Forelimb muscle (tissue), 1 donor: ENCODE results near the gene UBE2V1. TPM values are rescaled to one million over a fixed set of nuclear protein-coding genes. Genes with fewer than 3 reads are reported as not detected.

Experiments
- DNase-seq: peaks from one replicate; pipeline ENCODE4 v3.0.0-alpha.2; 2013; ENCODE audit warnings: low read depth
- polyA plus RNA-seq: library from polyadenylated mRNA; unstranded; fragments of 120-200 nt; gene quantifications from one replicate; pipeline ENCODE4 v1.2.1, GENCODE V29; 2013; ENCODE audit not compliant: insufficient read length

Gene UBE2V1
- polyA plus RNA-seq, 1 donor = 110 TPM

GRCh38 chr20:50044353-50044960 is 68.5 kb downstream of the UBE2V1 start:
- DNase-seq = no peak

- no peak for DNase-seq
Observed at GRCh38 chr20:50043573-50044352, 69.2 kb downstream of the UBE2V1 start.

GRCh38 chr20:50042370-50043313 is 70.3 kb downstream of the UBE2V1 start:
- DNase-seq = no peak

GRCh38 chr20:50041246-50041873 is 71.6 kb downstream of the UBE2V1 start:
- DNase-seq = no peak

GRCh38 chr20:50040432-50041245 is 72.3 kb downstream of the UBE2V1 start:
- DNase-seq = no peak

- no peak for DNase-seq
Observed at GRCh38 chr20:50039706-50040431, 73.1 kb downstream of the UBE2V1 start.

- no peak for DNase-seq
Observed at GRCh38 chr20:50038574-50038991, 74.4 kb downstream of the UBE2V1 start.

GRCh38 chr20:50038169-50038568 is 74.8 kb downstream of the UBE2V1 start:
- DNase-seq = no peak

GRCh38 chr20:50037575-50037974 is 75.4 kb downstream of the UBE2V1 start:
- no peak for DNase-seq

- DNase-seq = no peak
Observed at GRCh38 chr20:50037123-50037522, 75.8 kb downstream of the UBE2V1 start.

GRCh38 chr20:50036703-50037102 is 76.2 kb downstream of the UBE2V1 start:
- no peak for DNase-seq

- DNase-seq = no peak
Observed at GRCh38 chr20:50034567-50035180, 78.3 kb downstream of the UBE2V1 start.

- no peak for DNase-seq
Observed at GRCh38 chr20:50032955-50033666, 79.8 kb downstream of the UBE2V1 start.

Other genes starting within 250 kb of the UBE2V1 start
- 5.7 TPM for gene SPATA2, start 197.6 kb downstream of the UBE2V1 start, polyA plus RNA-seq
- 45.3 TPM for gene RNF114, start 176.8 kb downstream of the UBE2V1 start, polyA plus RNA-seq
- gene SNAI1, start 130.2 kb downstream of the UBE2V1 start, polyA plus RNA-seq = 10.7 TPM
- 26.1 TPM for gene PEDS1, start 40.6 kb upstream of the UBE2V1 start, polyA plus RNA-seq
- gene CEBPB, start 77.7 kb upstream of the UBE2V1 start, polyA plus RNA-seq = 7.6 TPM